HTERT RPE-1 (cell line): ENCODE measurements around the gene PCIF1.
"Not testable (repeated sequence)": the region's sequence is repeated elsewhere in the genome, so short reads cannot be mapped to it uniquely, and the experiment has no call there.

Experiments
- in situ Hi-C: fragments of 300-500 bp; cut with MboI; formaldehyde crosslinking; loops from 4 replicates; pipeline ENCODE4 v1.14.3; 2020; ENCODE audit warnings: low sequenced_read_pairs

The PCIF1 gene

DNA sequence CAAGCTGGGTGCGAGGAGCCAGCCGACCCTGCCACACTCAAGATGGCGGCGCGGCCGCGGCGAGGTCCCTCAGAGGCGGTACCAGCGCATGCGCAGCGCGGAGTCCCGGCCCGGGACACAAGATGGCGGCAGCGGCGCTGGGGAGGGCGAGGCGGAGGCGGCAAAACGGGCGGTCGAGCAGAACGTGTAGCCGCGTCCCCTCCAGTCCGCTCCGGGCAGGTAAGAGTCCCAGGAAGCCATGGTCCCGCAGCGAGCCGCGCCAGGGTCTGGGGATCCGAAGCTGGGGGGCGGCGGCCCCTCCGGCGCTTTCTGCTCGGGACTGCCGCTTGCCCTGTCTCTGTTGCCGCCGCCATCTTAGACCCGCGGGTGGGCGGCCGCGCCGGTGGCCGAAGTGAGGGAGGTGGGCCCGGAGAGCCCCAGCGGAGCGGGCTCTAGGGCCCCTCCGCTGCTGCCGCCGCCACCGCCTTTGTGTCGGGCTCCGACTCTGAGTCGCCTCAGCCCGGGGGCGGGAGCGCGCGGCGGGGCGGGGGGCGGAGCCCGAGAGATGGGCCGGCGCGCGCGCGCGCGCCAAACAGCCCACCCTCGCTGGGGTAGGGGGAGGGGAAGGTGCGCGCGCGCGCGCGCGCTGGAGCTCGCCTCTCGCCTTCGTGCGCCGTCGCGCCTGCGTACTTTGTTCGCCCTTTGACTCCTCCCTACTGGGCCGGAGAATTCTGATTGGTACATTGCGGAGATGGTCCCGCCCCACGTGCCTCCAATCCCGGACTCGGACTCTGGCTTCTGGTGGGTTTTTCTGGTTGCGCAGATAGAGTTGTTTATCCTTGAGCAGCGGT, at the start of gene PCIF1:
Gene PCIF1 (plus strand): TSS at position 98 of the 830 bp plus-strand sequence. CDS start 4,317 bp downstream, outside the sequence.
- in situ Hi-C loops: no loop called here

DNA sequence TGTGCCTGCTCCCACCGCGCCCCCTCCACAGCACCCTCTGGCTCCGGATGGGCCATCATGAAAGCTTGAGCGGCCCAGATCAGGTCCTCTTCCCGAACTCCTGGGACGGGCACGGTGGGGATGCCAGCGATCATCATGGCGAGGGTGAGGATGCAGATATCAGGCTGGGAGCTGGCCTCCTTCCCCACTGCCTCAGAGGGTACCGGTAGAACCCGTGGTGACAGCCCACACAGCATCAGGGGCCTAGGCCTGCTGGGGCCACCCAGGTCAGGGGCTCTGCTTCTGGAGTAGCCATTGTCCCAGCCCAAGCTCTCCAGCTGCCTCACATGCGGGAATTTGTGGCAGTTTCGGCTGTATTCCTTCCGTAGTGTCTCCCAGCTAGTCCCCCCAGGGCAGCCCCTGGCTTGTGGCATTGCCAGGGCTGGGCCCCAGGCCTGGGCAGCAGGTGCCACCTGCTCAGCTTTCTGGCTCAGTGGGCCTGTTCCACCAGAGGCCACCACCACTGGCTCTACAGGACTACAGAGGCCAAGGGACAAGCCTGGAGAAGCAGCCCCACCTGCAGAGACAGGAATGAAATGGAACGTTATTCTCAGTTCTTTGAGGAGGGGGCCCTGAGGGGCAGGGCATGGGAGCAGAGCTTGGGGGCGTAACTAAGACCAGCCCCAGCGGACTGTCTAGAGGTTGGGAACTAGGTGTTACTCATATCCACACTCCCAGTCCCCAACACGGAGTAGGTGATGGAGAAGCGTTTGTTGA, 47.7 kb upstream of the PCIF1 start:
- in situ Hi-C loops: no loop called here

DNA sequence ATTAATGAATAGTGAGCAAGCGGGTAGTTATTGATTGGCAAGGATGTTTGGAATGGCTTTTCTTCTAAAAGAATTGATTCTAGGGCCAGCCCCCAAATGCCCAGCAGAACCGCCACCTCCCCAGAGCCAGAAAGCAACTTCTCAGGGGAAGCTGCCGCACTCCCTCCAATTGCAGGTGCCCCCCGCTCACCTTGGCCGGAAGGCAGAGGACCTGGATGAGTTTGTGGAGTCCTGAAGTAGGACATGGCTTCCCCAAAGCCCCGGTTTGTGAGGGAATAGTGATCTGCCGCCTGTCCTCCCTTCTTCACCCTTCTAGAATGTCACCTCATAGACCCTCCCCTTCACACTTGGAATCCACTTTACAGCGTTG, 47.2 kb upstream of the PCIF1 start, which contains the start of gene SPATA25:
Gene SPATA25 (minus strand): TSS at position 277 of the 370 bp plus-strand sequence. CDS start 32 bp downstream, at position 245.
- in situ Hi-C loops: no loop called here

DNA sequence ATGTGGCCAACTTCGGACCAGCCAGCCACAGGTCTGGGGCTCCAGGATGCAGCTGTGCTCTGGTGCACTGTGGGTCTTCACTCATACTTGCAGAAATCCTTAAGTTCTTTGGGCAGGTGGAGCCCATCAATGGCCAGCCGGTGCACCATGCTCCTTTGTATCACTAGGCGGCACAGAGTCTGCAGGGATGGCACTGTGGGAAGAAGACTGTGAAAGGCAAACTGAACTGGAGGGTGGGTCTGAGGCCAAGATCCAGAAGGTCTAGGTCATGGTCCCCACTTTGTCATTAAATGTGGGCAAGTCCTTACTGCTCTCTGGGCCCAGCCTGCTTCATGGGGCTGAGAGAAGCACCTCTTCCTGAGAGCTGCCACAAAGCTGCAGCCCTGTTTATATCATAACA, 45.8 kb upstream of the PCIF1 start:
- in situ Hi-C loops: no loop called here

DNA sequence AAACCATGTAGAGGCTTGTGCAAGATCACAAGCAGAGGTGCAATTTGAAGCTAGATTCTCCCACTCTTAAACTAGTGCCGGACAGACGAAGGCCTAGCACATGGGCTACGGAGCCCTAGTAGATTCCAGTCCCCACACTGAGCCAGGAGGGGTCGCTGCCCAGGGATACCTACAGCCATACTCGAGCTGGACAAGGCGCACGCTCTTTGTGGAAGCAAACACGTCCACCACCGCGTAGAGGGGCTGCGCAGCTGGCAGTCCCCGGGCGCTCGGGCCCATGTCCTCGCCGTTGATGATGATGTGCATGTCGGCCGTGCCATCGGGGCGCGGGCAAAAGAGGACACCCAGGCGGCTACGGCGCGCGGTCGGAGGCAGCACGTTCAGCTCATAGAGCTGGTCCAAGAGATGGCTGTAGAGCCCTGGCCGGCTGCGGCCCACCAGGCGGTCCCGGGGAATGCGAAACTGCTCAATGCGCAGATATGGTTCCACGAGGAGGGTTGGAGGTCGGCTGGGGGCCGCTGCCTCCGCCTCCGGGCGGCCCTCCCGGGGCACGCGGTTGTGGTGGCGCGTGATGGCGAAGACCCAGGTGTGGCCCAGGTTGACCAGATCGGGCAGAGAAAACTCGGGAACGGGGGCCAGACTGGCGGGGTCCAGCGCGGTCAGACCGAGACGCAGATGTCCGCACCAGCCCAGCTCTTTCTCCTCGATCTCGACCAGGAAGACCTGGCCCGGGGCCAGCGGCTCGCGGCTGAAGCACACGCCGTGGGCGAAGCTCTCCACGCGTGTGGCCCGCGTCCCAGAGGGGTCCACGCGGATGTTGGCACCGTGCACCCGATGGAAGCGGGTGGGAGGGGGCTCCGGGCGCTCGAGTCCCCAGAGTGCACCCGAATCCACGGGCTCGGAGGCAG, 44.2 kb upstream of the PCIF1 start:
- in situ Hi-C loops: no loop called here

DNA sequence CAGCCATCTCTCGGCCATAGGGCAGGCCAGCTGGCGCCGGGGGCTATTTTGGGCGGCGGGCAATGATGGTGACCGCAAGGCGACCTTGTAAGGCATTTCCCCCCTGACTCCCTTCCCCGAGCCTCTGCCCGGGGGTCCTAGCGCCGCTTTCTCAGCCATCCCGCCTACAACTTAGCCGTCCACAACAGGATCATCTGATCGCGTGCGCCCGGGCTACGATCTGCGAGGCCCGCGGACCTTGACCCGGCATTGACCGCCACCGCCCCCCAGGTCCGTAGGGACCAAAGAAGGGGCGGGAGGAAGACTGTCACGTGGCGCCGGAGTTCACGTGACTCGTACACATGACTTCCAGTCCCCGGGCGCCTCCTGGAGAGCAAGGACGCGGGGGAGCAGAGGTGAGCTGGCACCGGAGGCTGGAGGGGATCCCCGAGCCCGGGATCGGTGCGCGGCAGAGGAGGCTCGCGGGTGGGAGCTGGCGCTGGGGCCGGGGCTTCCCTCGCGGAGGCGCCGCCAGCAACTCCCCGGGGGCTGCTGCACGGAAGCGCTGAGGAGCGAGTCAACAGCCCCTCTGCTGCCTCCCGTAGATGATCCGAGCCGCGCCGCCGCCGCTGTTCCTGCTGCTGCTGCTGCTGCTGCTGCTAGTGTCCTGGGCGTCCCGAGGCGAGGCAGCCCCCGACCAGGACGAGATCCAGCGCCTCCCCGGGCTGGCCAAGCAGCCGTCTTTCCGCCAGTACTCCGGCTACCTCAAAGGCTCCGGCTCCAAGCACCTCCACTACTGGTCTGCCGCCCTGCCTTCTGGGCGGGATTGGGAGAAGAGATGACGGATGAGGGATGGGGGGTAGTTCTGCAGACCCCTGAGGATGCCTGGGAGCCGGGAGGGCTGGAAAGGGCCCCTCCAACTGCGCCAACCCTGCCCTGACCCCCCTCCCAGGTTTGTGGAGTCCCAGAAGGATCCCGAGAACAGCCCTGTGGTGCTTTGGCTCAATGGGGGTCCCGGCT, 43.2 kb upstream of the PCIF1 start, which contains the start of the genes CTSA and NEURL2:
Gene CTSA (plus strand): TSS at position 351 of the 999 bp plus-strand sequence. CDS start 234 bp downstream, at position 585.
Gene NEURL2 (minus strand): TSS at position 224 of the 999 bp plus-strand sequence. CDS start 217 bp downstream, at position 7.
- in situ Hi-C loops: no loop called here

DNA sequence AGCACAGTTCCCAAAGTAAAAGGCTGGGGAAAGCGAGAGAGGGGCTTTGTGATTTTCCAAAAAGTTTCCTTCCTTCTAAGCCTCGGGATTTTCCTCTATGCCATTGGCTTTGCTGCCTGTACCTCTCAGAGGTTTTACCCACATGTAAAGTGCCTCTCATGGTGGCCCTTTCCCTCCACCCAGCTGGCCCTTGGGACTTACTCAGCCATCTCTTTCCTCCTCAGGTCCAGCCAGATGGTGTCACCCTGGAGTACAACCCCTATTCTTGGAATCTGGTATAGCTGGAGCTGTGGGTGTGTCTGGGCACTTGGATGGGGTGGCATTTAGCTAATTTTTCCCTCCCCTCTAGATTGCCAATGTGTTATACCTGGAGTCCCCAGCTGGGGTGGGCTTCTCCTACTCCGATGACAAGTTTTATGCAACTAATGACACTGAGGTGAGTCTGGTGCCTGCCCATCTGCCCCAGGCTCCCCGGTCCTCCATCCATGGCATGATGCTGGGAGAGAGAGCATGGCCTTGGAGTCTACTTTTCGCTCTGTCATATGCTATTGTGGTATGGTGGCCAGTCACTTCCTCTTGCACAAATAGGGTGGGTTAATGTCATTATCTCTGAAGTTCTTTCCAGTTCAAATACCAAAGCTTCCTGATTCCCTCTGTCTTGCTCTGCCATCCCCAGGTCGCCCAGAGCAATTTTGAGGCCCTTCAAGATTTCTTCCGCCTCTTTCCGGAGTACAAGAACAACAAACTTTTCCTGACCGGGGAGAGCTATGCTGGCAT, 42.2 kb upstream of the PCIF1 start:
- in situ Hi-C loops: no loop called here

DNA sequence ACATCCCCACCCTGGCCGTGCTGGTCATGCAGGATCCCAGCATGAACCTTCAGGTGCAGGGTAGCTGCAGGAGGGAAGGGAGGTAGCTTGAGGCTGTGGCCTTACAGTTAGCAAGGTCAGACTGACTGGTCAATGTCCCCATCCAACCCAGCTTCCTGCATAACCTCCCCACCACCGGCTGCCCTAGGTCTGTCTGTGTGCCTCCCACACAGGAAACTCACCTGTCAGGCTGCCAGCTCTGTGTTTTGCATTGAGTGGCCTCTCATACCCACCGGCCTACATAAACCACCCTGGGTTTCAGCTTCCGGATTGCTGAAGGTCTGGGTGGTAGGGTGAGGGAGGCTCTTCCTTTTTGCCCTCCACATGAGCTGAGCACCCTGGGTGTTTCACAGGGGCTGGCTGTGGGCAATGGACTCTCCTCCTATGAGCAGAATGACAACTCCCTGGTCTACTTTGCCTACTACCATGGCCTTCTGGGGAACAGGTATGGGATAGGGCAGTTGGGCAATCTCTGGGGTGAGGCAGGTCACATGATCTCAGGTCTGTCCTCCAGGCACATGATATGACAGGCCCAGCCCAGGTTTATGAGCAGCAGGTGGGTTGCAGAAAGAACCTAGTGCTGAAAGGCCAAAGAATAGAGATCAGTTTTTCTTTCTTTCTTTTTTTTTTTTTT, 41.5 kb upstream of the PCIF1 start:
- in situ Hi-C loops: no loop called here

DNA sequence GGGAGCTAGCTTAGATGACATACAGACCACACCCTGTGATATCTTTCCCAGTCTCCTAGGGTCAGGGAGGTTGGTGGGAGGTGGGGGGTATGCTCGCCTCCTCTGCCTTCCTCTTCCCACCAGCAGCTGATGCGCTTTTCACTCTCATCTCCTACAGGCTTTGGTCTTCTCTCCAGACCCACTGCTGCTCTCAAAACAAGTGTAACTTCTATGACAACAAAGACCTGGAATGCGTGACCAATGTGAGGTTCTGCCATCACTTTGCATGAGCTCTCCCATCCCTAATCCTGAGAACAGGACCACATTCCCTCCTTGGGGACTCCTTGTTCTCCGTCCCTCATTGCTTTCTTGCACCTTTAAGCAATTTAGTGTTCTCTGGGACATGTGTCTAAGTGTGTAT, 40.7 kb upstream of the PCIF1 start:
- in situ Hi-C loops: no loop called here

DNA sequence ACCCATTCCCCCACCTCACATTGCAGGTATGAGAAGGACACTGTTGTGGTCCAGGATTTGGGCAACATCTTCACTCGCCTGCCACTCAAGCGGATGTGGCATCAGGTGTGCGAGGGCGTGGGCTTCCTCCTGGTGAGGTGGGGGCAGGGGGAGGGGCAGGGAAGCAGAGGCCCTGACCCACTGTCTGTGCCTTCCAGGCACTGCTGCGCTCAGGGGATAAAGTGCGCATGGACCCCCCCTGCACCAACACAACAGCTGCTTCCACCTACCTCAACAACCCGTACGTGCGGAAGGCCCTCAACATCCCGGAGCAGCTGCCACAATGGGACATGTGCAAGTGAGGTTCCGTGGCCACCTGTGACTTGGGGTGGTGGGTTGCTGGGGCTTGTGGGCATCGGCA, 39.7 kb upstream of the PCIF1 start:
- in situ Hi-C loops: no loop called here

DNA sequence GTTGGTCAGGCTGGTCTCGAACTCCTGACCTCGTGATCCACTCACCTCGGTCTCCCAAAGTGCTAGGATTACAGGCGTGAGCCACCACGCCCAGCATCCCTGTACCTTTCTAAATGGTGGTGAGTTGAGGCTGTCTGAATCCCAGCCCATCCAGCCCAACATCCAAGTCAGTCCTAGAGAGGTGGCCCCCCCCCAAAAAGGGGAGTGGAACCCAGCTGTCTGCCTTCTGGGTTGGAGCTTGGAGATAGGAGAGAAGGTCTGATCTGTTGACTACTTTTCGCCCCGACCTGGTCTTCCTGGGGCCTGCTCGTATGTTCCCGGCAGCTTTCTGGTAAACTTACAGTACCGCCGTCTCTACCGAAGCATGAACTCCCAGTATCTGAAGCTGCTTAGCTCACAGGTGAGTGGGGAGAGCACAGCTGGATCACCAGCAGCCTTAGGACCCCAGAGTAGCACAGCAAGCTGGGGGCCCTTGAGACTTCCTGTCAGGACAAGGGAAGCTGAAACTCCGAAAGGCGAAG, 37.8 kb upstream of the PCIF1 start:
- in situ Hi-C loops: no loop called here

DNA sequence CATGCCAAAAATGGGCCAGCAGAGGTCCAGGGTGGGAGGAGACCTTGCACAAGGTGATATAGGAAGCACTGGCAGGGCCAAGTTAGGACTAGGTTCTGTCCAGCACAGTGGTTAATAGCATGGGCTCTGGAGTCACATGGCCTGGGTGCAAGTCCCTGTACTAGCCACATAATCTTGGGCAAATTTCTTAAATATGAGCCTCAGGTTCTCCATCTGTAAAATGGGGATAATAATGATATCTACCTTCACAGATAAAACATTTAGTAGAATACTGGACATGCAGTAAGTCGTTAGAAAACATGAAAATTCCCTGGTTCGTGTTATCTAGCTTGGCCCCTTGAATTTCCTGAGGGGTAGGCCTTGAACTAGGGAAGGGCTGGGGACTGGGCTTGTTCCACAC, 37.2 kb upstream of the PCIF1 start:
- in situ Hi-C loops: no loop called here

DNA sequence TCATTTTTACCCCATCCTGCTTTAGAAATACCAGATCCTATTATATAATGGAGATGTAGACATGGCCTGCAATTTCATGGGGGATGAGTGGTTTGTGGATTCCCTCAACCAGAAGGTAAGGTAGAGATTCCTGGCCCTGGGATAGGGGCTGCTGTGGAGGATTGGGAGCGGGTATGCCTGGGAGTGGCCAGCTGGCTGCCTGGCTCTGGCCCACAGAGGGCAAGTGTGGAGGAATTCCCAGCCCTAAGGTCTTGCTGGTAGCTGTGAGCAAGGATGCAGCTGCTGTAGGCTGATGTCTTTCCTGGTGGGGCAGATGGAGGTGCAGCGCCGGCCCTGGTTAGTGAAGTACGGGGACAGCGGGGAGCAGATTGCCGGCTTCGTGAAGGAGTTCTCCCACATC, 36.8 kb upstream of the PCIF1 start:
- in situ Hi-C loops: no loop called here

DNA sequence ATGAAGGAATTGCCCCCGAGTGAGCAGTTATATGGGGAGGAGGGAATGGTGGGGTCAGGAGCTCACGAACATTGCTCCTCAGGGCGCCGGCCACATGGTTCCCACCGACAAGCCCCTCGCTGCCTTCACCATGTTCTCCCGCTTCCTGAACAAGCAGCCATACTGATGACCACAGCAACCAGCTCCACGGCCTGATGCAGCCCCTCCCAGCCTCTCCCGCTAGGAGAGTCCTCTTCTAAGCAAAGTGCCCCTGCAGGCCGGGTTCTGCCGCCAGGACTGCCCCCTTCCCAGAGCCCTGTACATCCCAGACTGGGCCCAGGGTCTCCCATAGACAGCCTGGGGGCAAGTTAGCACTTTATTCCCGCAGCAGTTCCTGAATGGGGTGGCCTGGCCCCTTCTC, 36.2 kb upstream of the PCIF1 start:
- in situ Hi-C loops: no loop called here

DNA sequence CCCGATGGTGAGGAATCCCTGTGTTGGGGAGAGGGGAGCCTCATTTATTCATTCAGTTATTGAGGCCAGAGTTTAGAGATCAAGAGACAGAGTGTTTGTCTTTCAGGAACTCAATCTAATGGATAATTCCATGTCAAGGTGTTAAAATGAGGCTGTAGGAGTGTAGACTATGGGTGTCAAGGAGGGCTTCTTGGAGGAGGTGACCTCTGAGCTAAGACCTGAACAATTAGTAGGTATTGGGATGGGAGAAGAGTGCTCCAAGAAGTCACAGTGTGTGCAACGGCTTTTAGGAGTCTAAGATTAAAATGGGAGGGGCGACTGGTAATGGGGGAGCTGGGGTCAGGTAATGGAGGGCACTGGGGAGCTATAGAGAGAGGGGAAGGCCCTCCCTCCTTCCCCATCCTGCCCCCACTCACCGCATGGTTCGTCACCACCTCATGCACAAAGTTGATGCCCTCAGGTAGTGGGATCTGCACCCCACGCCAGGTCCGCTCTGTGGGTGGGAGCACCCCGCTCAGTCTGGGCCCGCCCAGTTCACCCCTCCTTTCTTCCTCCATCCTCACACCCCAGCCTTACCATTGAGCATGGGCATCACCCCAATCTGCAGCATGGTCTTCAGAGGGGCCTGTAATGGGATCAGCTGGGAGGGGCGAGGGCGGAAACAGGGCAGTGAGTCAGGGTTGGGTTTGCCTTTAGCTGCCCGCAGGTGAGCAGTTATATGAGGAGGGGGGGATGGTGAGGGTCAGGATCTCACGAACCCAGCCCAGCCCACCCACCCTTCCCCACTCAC, 35.2 kb upstream of the PCIF1 start:
- in situ Hi-C loops: no loop called here

DNA sequence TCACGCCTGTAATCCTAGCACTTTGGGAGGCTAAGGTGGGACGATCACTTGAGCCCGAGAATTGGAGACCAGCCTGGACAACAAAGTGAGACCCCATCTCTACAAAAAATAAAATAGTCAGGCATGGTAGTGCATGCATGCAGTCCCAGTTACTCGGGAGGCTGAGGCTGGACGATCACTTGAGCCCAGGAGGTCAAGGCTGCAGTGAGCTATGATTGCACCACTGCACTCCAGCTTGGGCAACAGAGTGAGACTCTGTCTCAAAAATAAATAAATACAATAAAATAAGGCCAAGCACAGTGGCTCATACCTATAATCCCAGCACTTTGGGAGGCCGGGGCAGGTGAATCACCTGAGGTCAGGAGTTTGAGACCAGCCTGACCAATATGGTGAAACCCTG, 33.2 kb upstream of the PCIF1 start:
- in situ Hi-C loops: not testable (repeated sequence)

DNA sequence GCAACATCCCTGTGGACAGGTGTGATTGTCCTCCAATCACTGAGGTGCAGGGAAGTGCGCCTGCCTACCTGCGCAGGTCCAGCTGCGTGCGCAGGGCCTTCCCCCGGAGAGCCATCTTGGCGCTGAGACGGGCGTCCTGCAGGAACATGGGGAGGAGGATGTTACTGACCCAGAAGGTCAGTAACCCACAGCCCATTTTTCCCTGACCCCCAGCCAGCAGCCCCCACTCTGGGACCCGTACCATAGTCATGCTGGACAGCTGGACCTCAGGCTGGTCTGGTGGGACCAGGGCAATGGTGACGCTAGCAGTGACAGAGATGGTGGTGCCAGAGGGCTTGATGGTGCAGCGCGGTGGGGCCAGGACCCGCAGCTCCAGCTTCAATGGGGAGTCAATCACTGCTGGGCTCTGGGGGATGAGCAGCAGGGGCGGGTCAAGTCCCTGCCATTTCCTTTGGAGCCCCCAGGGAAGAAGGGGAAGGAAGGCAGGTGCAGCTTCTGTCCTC, 32.2 kb upstream of the PCIF1 start:
- in situ Hi-C loops: no loop called here
